ENCODE data around the gene HOXB9. TPM values are rescaled to one million over a fixed set of nuclear protein-coding genes. Genes with fewer than 3 reads are reported as not detected.
A peak's percentile ranks its signal among the peaks of the same experiment; 100 is the strongest.

HOXB9 gene
- 10 to 100 TPM; 35.9 to 59.2 TPM for total RNA-seq
- long read RNA-seq: 0 reads

DNA sequence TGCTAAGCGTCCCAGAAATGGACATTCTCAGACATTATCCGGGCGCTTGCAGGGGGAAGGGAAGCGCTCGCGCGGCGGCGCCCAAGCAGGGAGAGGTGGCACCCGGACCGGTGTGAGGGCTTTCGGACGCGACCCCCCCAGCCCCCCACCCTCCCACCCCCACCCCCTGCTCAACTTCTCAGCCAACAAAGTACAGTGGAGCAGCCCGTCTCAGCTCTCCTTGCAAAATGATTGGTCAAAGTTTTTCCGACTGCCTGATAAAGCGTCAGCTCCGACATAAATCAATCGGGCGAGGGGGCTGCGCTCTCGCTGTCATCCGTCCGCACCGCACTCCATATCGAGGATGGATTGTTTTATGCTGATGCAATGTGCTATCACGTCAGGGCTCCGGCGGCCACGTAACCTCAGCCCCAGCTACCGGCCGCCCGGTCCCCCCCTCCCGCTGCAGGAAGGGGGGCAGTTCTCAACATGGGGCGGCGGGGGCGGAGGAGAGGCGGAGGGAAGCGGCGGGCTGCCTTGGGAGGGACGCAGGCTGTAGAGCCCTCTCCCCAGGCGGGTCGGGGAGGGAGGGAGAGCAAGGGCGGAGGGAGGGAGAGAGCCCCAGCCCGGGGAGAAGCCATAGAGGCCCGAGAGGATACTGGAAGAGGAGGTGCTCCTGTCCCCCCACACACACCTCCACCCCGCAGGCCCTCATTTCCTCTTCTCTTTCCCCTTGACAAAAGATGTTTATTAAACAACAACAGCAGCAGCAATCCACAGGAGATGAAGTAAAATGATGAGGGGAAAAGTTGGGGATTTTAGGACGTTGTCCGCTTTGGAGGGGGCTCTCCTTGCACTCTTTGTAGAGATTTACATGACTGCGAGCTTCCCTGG, at the start of gene HOXB9:
HOXB9 (minus strand) TSS at position 114 of the 873 bp plus-strand sequence; CDS start at position 25, 89 bp downstream.
- DNase-seq (peak; percentile 81 to 84), ATAC-seq (peak; percentile 36)
- intact Hi-C loops (cut with DNase I, micrococcal nuclease): no loop called here

GRCh38 chr17:48672340-48672739, 46.2 kb upstream of the HOXB9 start:
- no peak for DNase-seq
- intact Hi-C loops (cut with DNase I, micrococcal nuclease): loop anchor here (5.0 to 10.0 kb wide), 3 partner anchors 122 to 352 kb away; no protein-coding TSS in a partner anchor
- no peak for ATAC-seq

GRCh38 chr17:48671697-48672171, 45.6 kb upstream of the HOXB9 start:
- DNase-seq (peak; percentile 78 to 93), ATAC-seq (peak; percentile 81)
- intact Hi-C loops (cut with DNase I, micrococcal nuclease): loop anchor here (5.0 to 10.0 kb wide), 3 partner anchors 123 to 353 kb away; no protein-coding TSS in a partner anchor

GRCh38 chr17:48663134-48663924, 37.2 kb upstream of the HOXB9 start:
- intact Hi-C loops (cut with DNase I, micrococcal nuclease): no loop called here
- ATAC-seq: peak; percentile 32
- no peak for DNase-seq

- intact Hi-C loops (cut with DNase I, micrococcal nuclease): no loop called here
- DNase-seq: no peak
- ATAC-seq: no peak
Measured at GRCh38 chr17:48655913-48656312, 29.8 kb upstream of the HOXB9 start.

DNA sequence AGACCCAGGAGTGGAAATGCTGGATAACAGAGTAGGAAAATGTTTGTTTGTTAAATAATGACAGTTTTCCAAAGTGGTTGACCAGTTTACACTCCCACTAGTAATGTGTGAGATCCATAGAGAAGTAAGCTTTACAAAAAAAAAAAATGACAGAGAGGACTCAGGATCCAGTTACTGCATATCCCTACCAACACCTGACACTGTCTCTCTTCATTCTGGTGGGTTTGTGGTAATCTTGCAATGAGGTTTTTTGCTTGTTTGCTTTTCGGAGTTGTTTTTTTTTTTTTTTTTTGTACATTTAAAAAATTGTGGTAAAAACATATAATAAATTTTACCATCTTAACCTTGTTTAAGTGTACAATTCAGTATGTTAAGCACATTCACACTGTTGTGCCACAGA, 23.6 kb upstream of the HOXB9 start:
- ATAC-seq (no peak), DNase-seq (no peak)
- intact Hi-C loops (cut with DNase I, micrococcal nuclease): no loop called here

GRCh38 chr17:48647963-48648245, 21.7 kb upstream of the HOXB9 start:
- intact Hi-C loops (cut with DNase I, micrococcal nuclease): no loop called here
- ATAC-seq: no peak
- no peak for DNase-seq

- ATAC-seq: peak; percentile 52
- DNase-seq: peak in 1 of 2 donors; percentile 54
- intact Hi-C loops (cut with DNase I, micrococcal nuclease): no loop called here
Measured at GRCh38 chr17:48647103-48647962, 21.2 kb upstream of the HOXB9 start.

DNA sequence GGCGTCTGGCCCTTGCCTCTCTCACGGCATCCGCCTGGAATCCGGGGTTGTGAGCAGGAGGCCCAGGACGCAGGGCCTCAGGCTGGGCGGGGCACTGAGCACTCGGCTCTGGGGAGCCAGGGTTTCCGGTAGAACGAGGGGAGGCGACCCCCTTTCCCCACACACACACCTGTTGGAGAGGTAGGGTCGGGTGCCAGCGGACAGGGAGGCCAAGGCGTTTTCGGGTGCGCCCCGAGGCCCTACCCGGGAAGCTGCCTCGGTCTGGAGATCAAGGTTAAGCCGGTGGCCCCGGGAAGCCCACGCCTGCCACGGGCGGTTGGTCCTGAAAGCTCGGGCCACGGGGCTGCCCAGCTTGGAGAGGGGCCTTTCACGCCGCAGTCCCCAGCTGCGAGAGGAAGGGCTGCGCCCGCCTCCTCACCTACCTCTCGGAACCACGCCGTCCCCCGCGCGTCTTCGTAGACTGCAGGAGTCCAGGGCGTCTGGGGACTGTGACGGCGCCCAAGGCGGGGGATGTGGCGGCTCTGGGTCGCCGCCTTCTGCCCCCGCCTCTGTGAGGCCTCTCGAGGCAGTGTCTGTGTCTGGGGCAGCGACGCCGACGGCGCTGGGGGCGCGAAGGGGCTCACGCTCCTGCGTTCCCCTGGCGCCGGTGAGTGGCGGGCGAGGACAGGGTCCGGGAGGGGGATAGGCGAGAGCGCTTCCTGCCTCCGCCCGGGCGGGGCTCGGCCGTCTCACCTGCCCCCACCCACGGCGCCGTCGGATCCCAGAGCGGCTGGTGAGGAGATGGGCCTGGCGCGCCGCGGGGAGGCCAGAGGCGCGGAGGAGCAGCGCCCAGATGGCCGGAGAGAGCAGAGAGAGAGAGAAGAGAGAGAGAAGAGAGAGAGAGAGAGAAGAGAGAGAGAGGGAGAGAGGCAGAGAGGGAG, 20.3 kb upstream of the HOXB9 start:
- peak in 1 of 2 donors; percentile 82 for DNase-seq
- intact Hi-C loops (cut with DNase I, micrococcal nuclease): no loop called here
- ATAC-seq: peak; percentile 70

DNA sequence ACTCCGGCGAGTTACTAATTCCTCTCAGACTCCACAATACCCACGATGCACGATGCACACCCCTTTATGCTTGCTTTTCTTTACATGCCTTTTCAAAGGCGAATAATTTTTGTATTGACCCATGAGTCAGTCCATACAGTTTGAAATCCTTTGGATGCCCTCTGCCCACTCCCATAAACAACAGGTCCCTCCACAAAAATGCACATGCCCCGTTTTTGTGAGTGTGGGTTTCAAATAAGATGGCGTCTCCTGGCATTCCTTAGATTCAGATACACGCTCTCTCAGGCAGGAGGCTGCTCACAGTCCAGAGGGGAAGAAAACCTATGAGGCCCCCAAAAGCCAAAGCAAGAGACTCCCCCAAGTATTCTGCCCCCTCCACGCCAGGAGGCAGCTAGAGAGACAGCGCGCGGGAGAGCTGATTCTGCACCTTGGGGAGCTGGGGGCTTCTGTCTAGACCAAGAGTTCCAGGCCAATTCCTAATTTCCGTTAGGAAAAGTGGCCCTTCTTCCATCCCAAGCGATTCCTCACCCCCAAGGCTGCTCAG, 19.6 kb upstream of the HOXB9 start:
- no peak for DNase-seq
- no peak for ATAC-seq
- intact Hi-C loops (cut with DNase I, micrococcal nuclease): no loop called here

DNA sequence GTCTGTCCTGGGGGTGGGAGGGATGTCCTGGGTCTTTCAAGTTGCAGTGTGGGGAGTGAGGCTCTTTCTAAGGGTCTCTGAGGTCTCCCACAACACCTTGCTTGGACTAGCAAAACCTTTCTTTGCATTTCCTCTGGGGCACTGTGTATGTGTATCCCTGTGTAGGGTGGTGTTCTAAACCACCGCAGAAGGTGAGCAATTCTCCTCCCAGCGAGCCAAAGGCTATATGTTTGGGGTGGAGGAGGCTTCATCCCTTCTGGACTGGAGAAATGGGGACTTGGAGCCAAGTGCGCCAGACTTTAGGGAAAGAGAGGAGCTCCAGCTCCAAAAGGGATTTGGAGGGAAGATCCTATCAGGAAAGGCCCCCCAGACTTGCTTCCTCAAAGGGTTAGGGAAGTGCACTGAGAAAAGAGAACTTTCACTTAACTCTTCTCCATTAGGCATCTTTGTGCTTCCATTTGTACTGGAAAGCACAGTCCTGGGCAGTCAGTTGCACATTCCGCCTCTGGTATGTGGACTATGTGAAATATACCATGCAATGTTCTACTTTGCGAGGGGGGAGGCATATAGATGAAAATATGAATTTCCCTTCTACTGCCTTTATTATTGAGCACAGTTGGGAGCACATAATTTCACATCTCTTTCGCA, 18.9 kb upstream of the HOXB9 start:
- peak in 1 of 2 donors; percentile 17 for DNase-seq
- intact Hi-C loops (cut with DNase I, micrococcal nuclease): no loop called here

GRCh38 chr17:48644159-48644558, 18.0 kb upstream of the HOXB9 start:
- intact Hi-C loops (cut with DNase I, micrococcal nuclease): no loop called here
- no peak for ATAC-seq
- DNase-seq: no peak

More for the DNA sequence above, 18.9 kb upstream of the HOXB9 start:
- ATAC-seq: no peak

DNA sequence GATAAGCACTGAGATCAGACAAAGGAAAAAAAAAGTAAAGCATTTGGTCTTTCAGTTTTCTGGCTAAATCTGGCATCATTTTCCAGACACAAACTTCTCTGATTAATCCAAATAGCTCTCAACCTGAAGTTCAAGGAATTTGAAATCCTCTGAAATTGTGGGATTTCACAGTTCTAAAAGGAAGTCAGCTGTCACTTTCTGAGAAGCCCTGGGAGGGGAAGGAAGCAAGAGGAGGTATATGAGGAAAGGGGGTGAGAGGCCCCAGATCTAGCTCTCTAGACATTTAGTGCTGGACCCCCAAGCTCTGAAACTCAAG, 17.5 kb upstream of the HOXB9 start:
- intact Hi-C loops (cut with DNase I, micrococcal nuclease): no loop called here
- ATAC-seq (no peak), DNase-seq (no peak)

DNA sequence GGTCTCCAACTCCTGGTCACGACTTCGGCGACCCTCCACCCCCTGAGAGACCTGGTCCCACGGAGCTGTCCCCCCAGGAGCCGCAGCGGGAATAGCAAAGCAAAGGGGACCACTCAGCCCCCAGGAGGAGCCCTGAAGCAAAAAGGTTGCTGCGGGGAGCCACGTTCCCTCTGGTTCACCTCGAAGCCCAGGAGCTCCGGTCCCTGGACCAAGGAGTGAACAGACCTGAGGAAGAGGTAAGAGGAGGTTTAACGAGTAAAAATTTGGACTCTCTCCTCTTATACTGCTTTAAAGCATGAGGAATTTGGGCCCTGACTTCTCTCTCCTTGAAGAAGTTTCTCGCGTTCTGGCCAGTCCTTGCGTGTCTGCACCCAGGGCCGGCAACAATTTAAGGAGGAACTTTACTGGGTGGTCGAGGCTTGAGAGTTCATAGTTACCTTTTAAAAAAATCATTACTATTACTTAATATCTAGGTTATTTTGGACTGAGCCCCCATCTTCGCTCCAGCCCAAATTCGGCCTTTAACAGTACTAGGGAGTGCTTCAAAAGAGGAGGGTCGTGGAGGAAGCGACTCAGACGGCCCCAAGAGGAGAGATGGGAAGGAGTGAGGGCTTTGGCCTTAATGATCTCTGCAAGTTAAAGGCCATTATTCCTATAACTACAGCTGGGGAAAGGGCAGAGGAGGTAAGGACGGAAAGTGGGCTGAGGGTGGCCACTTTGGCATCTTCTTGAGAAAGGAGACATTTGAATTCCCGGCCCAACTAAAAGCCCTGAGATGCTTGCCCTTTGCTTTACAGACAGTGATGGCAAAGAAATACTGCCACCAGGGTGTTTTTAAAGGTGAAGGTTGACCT, 16.9 kb upstream of the HOXB9 start:
- DNase-seq (no peak), ATAC-seq (no peak)
- intact Hi-C loops (cut with DNase I, micrococcal nuclease): no loop called here

GRCh38 chr17:48642059-48642842, 16.1 kb upstream of the HOXB9 start:
- ATAC-seq (peak; percentile 46), DNase-seq (peak; percentile 73 to 81)
- intact Hi-C loops (cut with DNase I, micrococcal nuclease): no loop called here
